ENCODE measurements around the gene RMDN3.

The RMDN3 gene

GRCh38 chr15:40739854-40740253 is 15.2 kb downstream of the RMDN3 start:
- no peak overlapping the region for H3K4me3 ChIP-seq (ENCODE audit: low read depth, low read length)
- no peak for TF ChIP-seq CTCF (IDR thresholded peaks at IDR 0.05; ENCODE audit: borderline replicate concordance, insufficient read depth, low read depth, low read length)

GRCh38 chr15:40739047-40739446 is 16.0 kb downstream of the RMDN3 start:
- no peak for TF ChIP-seq CTCF (IDR thresholded peaks at IDR 0.05; ENCODE audit: borderline replicate concordance, insufficient read depth, low read depth, low read length)
- no peak overlapping the region for H3K4me3 ChIP-seq (ENCODE audit: low read depth, low read length)

GRCh38 chr15:40737048-40737447 is 18.0 kb downstream of the RMDN3 start:
- H3K4me3 ChIP-seq (ENCODE audit: low read depth, low read length), result no peak overlapping the region
- TF ChIP-seq CTCF (IDR thresholded peaks at IDR 0.05; ENCODE audit: borderline replicate concordance, insufficient read depth, low read depth, low read length), result no peak

- H3K4me3 ChIP-seq (ENCODE audit: low read depth, low read length), result no peak overlapping the region
- TF ChIP-seq CTCF (IDR thresholded peaks at IDR 0.05; ENCODE audit: borderline replicate concordance, insufficient read depth, low read depth, low read length), result no peak
Measured at GRCh38 chr15:40736575-40736974, 18.5 kb downstream of the RMDN3 start.

- no peak overlapping the region for H3K4me3 ChIP-seq (ENCODE audit: low read depth, low read length)
Measured at GRCh38 chr15:40731034-40731433, 24.0 kb downstream of the RMDN3 start.

GRCh38 chr15:40723919-40724318 is 31.1 kb downstream of the RMDN3 start:
- H3K4me3 ChIP-seq (ENCODE audit: low read depth, low read length), result no peak overlapping the region
- TF ChIP-seq CTCF (IDR thresholded peaks at IDR 0.05; ENCODE audit: borderline replicate concordance, insufficient read depth, low read depth, low read length), result no peak

More at GRCh38 chr15:40731034-40731433, 24.0 kb downstream of the RMDN3 start:
- no peak for TF ChIP-seq CTCF (IDR thresholded peaks at IDR 0.05; ENCODE audit: borderline replicate concordance, insufficient read depth, low read depth, low read length)

GRCh38 chr15:40722934-40723333 is 32.1 kb downstream of the RMDN3 start:
- H3K4me3 ChIP-seq (ENCODE audit: low read depth, low read length), result no peak overlapping the region
- no peak for TF ChIP-seq CTCF (IDR thresholded peaks at IDR 0.05; ENCODE audit: borderline replicate concordance, insufficient read depth, low read depth, low read length)
